Epithelial cell of proximal tubule (primary cell): ENCODE measurements around the gene REM1. TPM values are rescaled to one million over a fixed set of nuclear protein-coding genes. Genes with fewer than 3 reads are reported as not detected.

Experiments
- DNase-seq: peaks from one replicate; pipeline ENCODE4 v3.0.0-alpha.2; 2011; ENCODE audit warnings: low read depth
- H3K4me3 ChIP-seq: 2 replicates; pipeline ENCODE4 v1.5.1; 2011; ENCODE audit warnings: low read depth, mild to moderate bottlenecking, low read length
- CTCF ChIP-seq: conservative IDR thresholded peaks from 2 replicates; pipeline ENCODE4 v1.5.1; 2012; ENCODE audit warnings: low read depth, mild to moderate bottlenecking, low read length
- total RNA-seq: library from RNA; depleted of rRNA; stranded (reverse); fragments of >200 nt; gene quantifications from 2 replicates; pipeline ENCODE4 v1.2.3, GENCODE V29; 2015

Gene REM1
- total RNA-seq, 1 donor from 2014 or later = not detected

- no peak overlapping the region for H3K4me3 ChIP-seq
- no peak for DNase-seq
- TF ChIP-seq CTCF = no peak
These were observed 595 bp downstream of the REM1 start for GRCh38 chr20:31475472-31476293.

GRCh38 chr20:31476294-31476585 is 1.2 kb downstream of the REM1 start:
- TF ChIP-seq CTCF = no peak
- no peak overlapping the region for H3K4me3 ChIP-seq
- DNase-seq = no peak

- no peak for TF ChIP-seq CTCF
- no peak for DNase-seq
- no peak overlapping the region for H3K4me3 ChIP-seq
These were observed 1.6 kb downstream of the REM1 start for GRCh38 chr20:31476643-31477215.

- no peak for DNase-seq
- no peak for TF ChIP-seq CTCF
- H3K4me3 ChIP-seq = no peak overlapping the region
These were observed 8.9 kb downstream of the REM1 start for GRCh38 chr20:31484001-31484400.

GRCh38 chr20:31485450-31486339 is 10.6 kb downstream of the REM1 start:
- no peak for DNase-seq
- H3K4me3 ChIP-seq = peak overlapping the region; percentile 23

GRCh38 chr20:31488115-31488514 is 13.0 kb downstream of the REM1 start:
- no peak for TF ChIP-seq CTCF
- no peak overlapping the region for H3K4me3 ChIP-seq
- DNase-seq = no peak

More at GRCh38 chr20:31485450-31486339, 10.6 kb downstream of the REM1 start:
- TF ChIP-seq CTCF = no peak
